HCT116 (cell line): ENCODE data around the gene THRB. TPM values are rescaled to one million over a fixed set of nuclear protein-coding genes. Genes with fewer than 3 reads are reported as not detected.

Source experiments
- ATAC-seq: fragments of 200-7000 bp; cut with Tn5 transposase; 2 replicates; pipeline ENCODE4 v1.9.1; 2020; ENCODE audit warnings: mild to moderate bottlenecking, moderate library complexity
- BruUV-seq: library from RNA; stranded (reverse); fragments of 400-500 nt; replicated peaks from 2 replicates; lab custom pipeline; 2021; lab: Mats Ljungman, UMichigan
- CTCF ChIA-PET: fragments of 300-600 bp; sonication (Branson Sonifier 250); formaldehyde crosslinking; loops from one replicate; lab custom pipeline; 2021; ENCODE audit warnings: antibody characterized with exemption; lab: Charles Lee
- POLR2A ChIA-PET: fragments of 300-600, 350-600 bp; sonication (Branson Sonifier 250); formaldehyde crosslinking; loops from one replicate; lab custom pipeline; 2021; ENCODE audit warnings: antibody characterized with exemption; lab: Charles Lee
- RAD21 ChIA-PET, 2 experiments: fragments of 300-600 bp; sonication (Branson Sonifier 250); formaldehyde crosslinking; loops; one replicate each; lab custom pipeline; 2023; ENCODE audit warnings: low total read pairs in 2 of 2; ENCODE audit not compliant: uncharacterized antibody in 2 of 2, unreplicated experiment in 2 of 2, low non-redundant PET in 1 of 2; lab: Charles Lee
- DNase-seq: peaks from one replicate; pipeline ENCODE4 v3.0.0-alpha.2; 2010; ENCODE audit warnings: low read depth, low spot score
- H2AFZ ChIP-seq: fragments of 200-600 bp; shearing (Covaris generic), sonication (generic); 2 replicates; pipeline ENCODE4 v1.6.1; 2017; ENCODE audit warnings: low read depth, mixed run types, mixed read lengths, antibody characterized with exemption, low read length; ENCODE audit not compliant: poor library complexity, severe bottlenecking
- H3K27ac ChIP-seq: 2 replicates; pipeline ENCODE4 v1.5.1; 2012; ENCODE audit warnings: low read depth, low read length
- H3K27me3 ChIP-seq: fragments of 200-600 bp; sonication (generic); 2 replicates; pipeline ENCODE4 v1.6.1; 2016; ENCODE audit warnings: mixed run types, low read length, mixed read lengths; ENCODE audit not compliant: insufficient read depth
- H3K36me3 ChIP-seq, 2 experiments: fragments of 200-500 bp in 1 of 2; fragments of 200-600 bp in 1 of 2; sonication (Bioruptor generic) in 1 of 2; sonication (generic) in 1 of 2; 2 replicates each; pipeline versions ENCODE4 v1.5.1 to v1.6.1; 2014 to 2016; ENCODE audit warnings: low read length in 2 of 2, inconsistent platforms in 1 of 2, mixed read lengths in 1 of 2, mixed run types in 1 of 2; ENCODE audit not compliant: insufficient read depth in 2 of 2, control insufficient read depth in 1 of 2
- H3K4me1 ChIP-seq, 2 experiments: fragments of 200-600 bp in 1 of 2; sonication (generic) in 1 of 2; 2 replicates each; pipeline versions ENCODE4 v1.5.1 to v1.6.1; 2012 to 2017; ENCODE audit warnings: low read length in 2 of 2, inconsistent platforms in 1 of 2, mild to moderate bottlenecking in 1 of 2, mixed read lengths in 1 of 2, mixed run types in 1 of 2, moderate library complexity in 1 of 2; ENCODE audit not compliant: insufficient read depth in 2 of 2, control insufficient read depth in 1 of 2
- H3K4me2 ChIP-seq: fragments of 200-600 bp; sonication (generic); 2 replicates; pipeline ENCODE4 v1.6.1; 2017; ENCODE audit warnings: mixed run types, low read length, mixed read lengths
- H3K4me3 ChIP-seq, 2 experiments: fragments of 200-600 bp in 1 of 2; sonication (generic) in 1 of 2; replicated peaks in 1 of 2; 2 replicates each; pipeline ENCODE4 v1.5.1; 2011 to 2016; ENCODE audit warnings: low read length in 2 of 2, control low read depth in 1 of 2, low read depth in 1 of 2, mild to moderate bottlenecking in 1 of 2, mixed read lengths in 1 of 2, mixed run types in 1 of 2
- H3K79me2 ChIP-seq: fragments of 200-600 bp; sonication (generic); 2 replicates; pipeline ENCODE4 v1.6.1; 2017; ENCODE audit warnings: mild to moderate bottlenecking, mixed run types, low read length, moderate library complexity, mixed read lengths; ENCODE audit not compliant: insufficient read depth
- H3K9ac ChIP-seq: fragments of 200-600 bp; sonication (generic); 2 replicates; pipeline ENCODE4 v1.6.1; 2016; ENCODE audit warnings: low read length, mixed read lengths
- H3K9me2 ChIP-seq: fragments of 200-600 bp; sonication (generic), shearing (Covaris generic); 2 replicates; pipeline ENCODE4 v1.6.1; 2017; ENCODE audit warnings: mixed run types, mild to moderate bottlenecking, moderate library complexity; ENCODE audit not compliant: insufficient read depth
- H3K9me3 ChIP-seq, 2 experiments: fragments of 200-500 bp in 1 of 2; fragments of 200-600 bp in 1 of 2; sonication (Bioruptor generic) in 1 of 2; sonication (generic) in 1 of 2; 2 replicates each; pipeline ENCODE4 v1.6.1; 2014 to 2017; ENCODE audit warnings: low read length in 2 of 2, mixed read lengths in 2 of 2, inconsistent platforms in 1 of 2, low read depth in 1 of 2, mild to moderate bottlenecking in 1 of 2, mixed run types in 1 of 2, moderate library complexity in 1 of 2; ENCODE audit not compliant: control insufficient read depth in 1 of 2, insufficient read depth in 1 of 2
- H4K20me1 ChIP-seq: fragments of 200-600 bp; sonication (generic), shearing (Covaris generic); 2 replicates; pipeline ENCODE4 v1.6.1; 2017; ENCODE audit warnings: mixed run types, mild to moderate bottlenecking, moderate library complexity; ENCODE audit not compliant: insufficient read depth
- YY1 ChIP-seq: IDR thresholded peaks from 2 replicates; pipeline ENCODE4 v1.6.1; 2011; ENCODE audit warnings: low read length, low read depth, moderate library complexity, mild to moderate bottlenecking; ENCODE audit not compliant: insufficient replicate concordance; ENCODE audit errors: extremely low read depth
- ZBTB33 ChIP-seq: IDR thresholded peaks from 2 replicates; pipeline ENCODE4 v1.6.1; 2011; ENCODE audit warnings: mild to moderate bottlenecking, low read length, moderate library complexity; ENCODE audit not compliant: insufficient replicate concordance; ENCODE audit errors: extremely low read depth
- ZFX ChIP-seq: fragments of 450-650 bp; IDR thresholded peaks from 2 replicates; pipeline ENCODE4 v1.6.1; 2017
- ZNF274 ChIP-seq: fragments of 200-500 bp; sonication (Bioruptor generic); IDR thresholded peaks from 2 replicates; pipeline ENCODE4 v1.6.1; 2014; ENCODE audit warnings: mild to moderate bottlenecking, low read depth, low read length, inconsistent platforms
- intact Hi-C: fragments of 100-400 bp; cut with micrococcal nuclease; formaldehyde crosslinking; loops from 2 replicates; pipeline ENCODE4 v1.10.0; 2022
- total RNA-seq: library from RNA; stranded (reverse); gene quantifications from one replicate; pipeline ENCODE4 v1.2.1, GENCODE V29; 2021; ENCODE audit not compliant: unreplicated experiment

THRB gene
- total RNA-seq, 1 experiment from 2014 or later = 2.5 TPM

- TF ChIP-seq YY1 = peak; percentile 79
Observed at GRCh38 chr3:24264748-24265158, 229.9 kb downstream of the THRB start (continued).

GRCh38 chr3:24264011-24264410, 230.6 kb downstream of the THRB start:
- H3K9me3 ChIP-seq = no peaks in the 10 kb centered on the region
- CTCF ChIA-PET = interaction anchor here (0.7 to 2.2 kb wide), 4 partner anchors 78 to 614 kb away, joined by 3 to 10 read pairs (median 6); no protein-coding TSS in a partner anchor
- no peak overlapping the region for H3K4me2 ChIP-seq
- H3K4me1 ChIP-seq = no peaks in the 10 kb centered on the region
- no peak overlapping the region for H3K4me3 ChIP-seq
- H2AFZ ChIP-seq = no peak overlapping the region
- H3K79me2 ChIP-seq = no peaks in the 10 kb centered on the region
- RAD21 ChIA-PET = no interaction called here
- H3K27me3 ChIP-seq = no peaks in the 10 kb centered on the region
- no peak for ATAC-seq
- DNase-seq = no peak
- intact Hi-C loops = loop anchor here (1.0 to 2.0 kb wide), 4 partner anchors 232 to 417 kb away; no protein-coding TSS in a partner anchor
- TF ChIP-seq ZFX (no peak), ZNF274 (no peak), ZBTB33 (no peak)
- H3K27ac ChIP-seq = no peak overlapping the region
- H4K20me1 ChIP-seq = no peaks in the 10 kb centered on the region
- POLR2A ChIA-PET = no interaction called here
- no TSS peak for BruUV-seq
- H3K36me3 ChIP-seq = no peaks in the 10 kb centered on the region
- H3K9me2 ChIP-seq = no peaks in the 10 kb centered on the region
- H3K9ac ChIP-seq = no peak overlapping the region
